IMR-90 (cell line): ENCODE results near the gene FARP1. TPM values are rescaled to one million over a fixed set of nuclear protein-coding genes. Genes with fewer than 3 reads are reported as not detected.
A peak's percentile ranks its signal among the peaks of the same experiment; 100 is the strongest.

ENCODE experiments used
- ATAC-seq: fragments of 200-7000 bp; cut with Tn5 transposase; 2 replicates; pipeline ENCODE4 v1.9.1; 2020; ENCODE audit warnings: low read depth, mild to moderate bottlenecking, moderate library complexity
- BruUV-seq: library from RNA; stranded (reverse); fragments of 400-500 nt; replicated peaks from 2 replicates; lab custom pipeline; 2021; lab: Mats Ljungman, UMichigan
- CTCF ChIA-PET: fragments of 300-600 bp; formaldehyde crosslinking; extraction: SDS; loops from one replicate; lab custom pipeline; 2021; ENCODE audit warnings: antibody characterized with exemption; lab: Yijun Ruan, JAX
- POLR2A ChIA-PET: fragments of 300-600 bp; sonication (Branson Sonifier 250); formaldehyde crosslinking; loops from one replicate; lab custom pipeline; 2022; ENCODE audit warnings: antibody characterized with exemption; ENCODE audit not compliant: unreplicated experiment; lab: Charles Lee
- DNase-seq: peaks from one replicate; pipeline ENCODE4 v3.0.0; 2013
- H2AFZ ChIP-seq: replicated peaks from 2 replicates; pipeline ENCODE3; 2013; ENCODE audit warnings: low read length, mild to moderate bottlenecking; ENCODE audit not compliant: poor library complexity
- H2AK5ac ChIP-seq: 2 replicates; pipeline ENCODE4 v1.6.1; 2013; ENCODE audit warnings: low read depth, low read length, inconsistent platforms
- H2AK9ac ChIP-seq: replicated peaks from 2 replicates; pipeline ENCODE3; 2013; ENCODE audit warnings: mild to moderate bottlenecking, low read depth, low read length, moderate library complexity; ENCODE audit not compliant: poor library complexity
- H2BK120ac ChIP-seq: 2 replicates; pipeline ENCODE4 v1.6.1; 2013; ENCODE audit warnings: low read depth, low read length, inconsistent platforms
- H2BK15ac ChIP-seq: 3 replicates; pipeline ENCODE4 v1.6.1; 2013; ENCODE audit warnings: low read depth, low read length, inconsistent platforms
- H2BK20ac ChIP-seq: 2 replicates; pipeline ENCODE4 v1.6.1; 2013; ENCODE audit warnings: low read depth, mild to moderate bottlenecking, inconsistent platforms, low read length, moderate library complexity
- H2BK5ac ChIP-seq: 2 replicates; pipeline ENCODE4 v1.6.1; 2013; ENCODE audit warnings: mild to moderate bottlenecking, low read depth, low read length, inconsistent platforms; ENCODE audit not compliant: poor library complexity, severe bottlenecking
- H3K14ac ChIP-seq: replicated peaks from 2 replicates; pipeline ENCODE4 v1.6.1; 2013; ENCODE audit warnings: low read depth, low read length, inconsistent platforms
- H3K18ac ChIP-seq: 2 replicates; pipeline ENCODE4 v1.6.1; 2013; ENCODE audit warnings: low read depth, low read length, control low read depth
- H3K23ac ChIP-seq: 2 replicates; pipeline ENCODE4 v1.6.1; 2013; ENCODE audit warnings: low read depth, low read length, inconsistent platforms
- H3K27ac ChIP-seq: 2 replicates; pipeline ENCODE4 v1.5.1; 2013; ENCODE audit warnings: mild to moderate bottlenecking, control low read depth, low read length; ENCODE audit not compliant: insufficient read depth
- H3K27me3 ChIP-seq: 2 replicates; pipeline ENCODE4 v1.6.1; 2013; ENCODE audit warnings: low read length; ENCODE audit not compliant: control insufficient read depth, insufficient read depth
- H3K36me3 ChIP-seq: 2 replicates; pipeline ENCODE4 v1.6.1; 2013; ENCODE audit warnings: low read length, mixed read lengths; ENCODE audit not compliant: control insufficient read depth, insufficient read depth
- H3K4ac ChIP-seq: 2 replicates; pipeline ENCODE4 v1.6.1; 2013; ENCODE audit warnings: low read depth, low read length, inconsistent platforms
- H3K4me1 ChIP-seq: 2 replicates; pipeline ENCODE4 v1.6.1; 2013; ENCODE audit warnings: low read length, mixed read lengths; ENCODE audit not compliant: control insufficient read depth, insufficient read depth
- H3K4me2 ChIP-seq: 2 replicates; pipeline ENCODE4 v1.6.1; 2013; ENCODE audit warnings: low read depth, mild to moderate bottlenecking, control low read depth, low read length, moderate library complexity
- H3K4me3 ChIP-seq: 2 replicates; pipeline ENCODE4 v1.5.1; 2013; ENCODE audit warnings: low read depth, mild to moderate bottlenecking, control low read depth, low read length, moderate library complexity; ENCODE audit not compliant: insufficient read depth
- H3K56ac ChIP-seq: 2 replicates; pipeline ENCODE4 v1.6.1; 2013; ENCODE audit warnings: low read length, inconsistent platforms; ENCODE audit not compliant: insufficient read depth; ENCODE audit errors: extremely low read depth
- H3K79me1 ChIP-seq, 2 experiments: 2 replicates each; pipeline ENCODE4 v1.6.1; 2013; ENCODE audit warnings: low read length in 2 of 2, inconsistent platforms in 1 of 2, low read depth in 1 of 2
- H3K9ac ChIP-seq: 2 replicates; pipeline ENCODE4 v1.6.1; 2013; ENCODE audit warnings: low read depth, low read length, control low read depth
- H3K9me1 ChIP-seq: 2 replicates; pipeline ENCODE4 v1.6.1; 2013; ENCODE audit warnings: low read length, inconsistent platforms; ENCODE audit not compliant: insufficient read depth
- H3K9me3 ChIP-seq: 2 replicates; pipeline ENCODE4 v1.6.1; 2013; ENCODE audit warnings: low read length; ENCODE audit not compliant: control insufficient read depth, insufficient read depth
- H4K20me1 ChIP-seq: 2 replicates; pipeline ENCODE4 v1.6.1; 2013; ENCODE audit warnings: low read length, inconsistent platforms; ENCODE audit not compliant: insufficient read depth
- H4K5ac ChIP-seq: 2 replicates; pipeline ENCODE4 v1.6.1; 2013; ENCODE audit warnings: mild to moderate bottlenecking, low read depth, low read length, control low read depth
- H4K8ac ChIP-seq, 2 experiments: 2 replicates each; pipeline ENCODE4 v1.6.1; 2013; ENCODE audit warnings: low read depth in 2 of 2, low read length in 2 of 2, control low read depth in 1 of 2, inconsistent platforms in 1 of 2
- H4K91ac ChIP-seq: 2 replicates; pipeline ENCODE4 v1.6.1; 2013; ENCODE audit warnings: low read depth, low read length, inconsistent platforms; ENCODE audit not compliant: insufficient read depth
- BHLHE40 ChIP-seq: fragments of 150-350 bp; IDR thresholded peaks from 2 replicates; pipeline ENCODE4 v1.6.1; 2016; ENCODE audit warnings: mild to moderate bottlenecking, low read depth, low read length
- CEBPB ChIP-seq: IDR thresholded peaks from 2 replicates; pipeline ENCODE4 v1.6.1; 2012; ENCODE audit warnings: low read depth, low read length, improper control_type of control experiment
- CHD1 ChIP-seq: IDR thresholded peaks from 2 replicates; pipeline ENCODE4 v1.6.1; 2012; ENCODE audit warnings: low read depth, low read length, improper control_type of control experiment
- CTCF ChIP-seq: conservative IDR thresholded peaks from 2 replicates; pipeline ENCODE4 v1.5.1; 2012; ENCODE audit warnings: mild to moderate bottlenecking, low read depth, low read length, improper control_type of control experiment
- FOS ChIP-seq: fragments of 150-350 bp; IDR thresholded peaks from 2 replicates; pipeline ENCODE4 v1.6.1; 2016; ENCODE audit warnings: low read depth, low read length
- MAFK ChIP-seq: IDR thresholded peaks from 2 replicates; pipeline ENCODE4 v1.6.1; 2012; ENCODE audit warnings: low read depth, low read length, improper control_type of control experiment
- MAZ ChIP-seq: IDR thresholded peaks from 2 replicates; pipeline ENCODE4 v1.6.1; 2012; ENCODE audit warnings: low read depth, mild to moderate bottlenecking, low read length, improper control_type of control experiment, moderate library complexity, borderline replicate concordance
- MXI1 ChIP-seq: IDR thresholded peaks from 2 replicates; pipeline ENCODE4 v1.6.1; 2012; ENCODE audit warnings: low read depth, mild to moderate bottlenecking, low read length, moderate library complexity, borderline replicate concordance
- NFE2L2 ChIP-seq: fragments of 150-350 bp; IDR thresholded peaks from 2 replicates; pipeline ENCODE4 v1.6.1; 2016; ENCODE audit warnings: low read depth, mild to moderate bottlenecking, low read length
- POLR2A ChIP-seq: IDR thresholded peaks from 2 replicates; pipeline ENCODE4 v1.6.1; 2012; ENCODE audit warnings: mild to moderate bottlenecking, low read depth, low read length
- RAD21 ChIP-seq: IDR thresholded peaks from 2 replicates; pipeline ENCODE4 v1.6.1; 2012; ENCODE audit warnings: low read length, improper control_type of control experiment
- RCOR1 ChIP-seq: IDR thresholded peaks from 2 replicates; pipeline ENCODE4 v1.6.1; 2012; ENCODE audit warnings: mild to moderate bottlenecking, low read length, improper control_type of control experiment; ENCODE audit not compliant: insufficient replicate concordance
- RFX5 ChIP-seq: IDR thresholded peaks from 2 replicates; pipeline ENCODE4 v1.8.0; 2012; ENCODE audit warnings: low read depth, mild to moderate bottlenecking, low read length, moderate library complexity
- SMC3 ChIP-seq: fragments of 150-350 bp; IDR thresholded peaks from 2 replicates; pipeline ENCODE4 v1.6.1; 2016; ENCODE audit warnings: low read depth, mild to moderate bottlenecking, antibody characterized with exemption, low read length, moderate library complexity
- WGBS, 2 experiments: methylation state at CpG; one replicate each; pipeline versions ENCODE4 v1.1.5 to v1.1.7; 2013; ENCODE audit warnings: missing lambda C conversion rate in 2 of 2; ENCODE audit not compliant: insufficient read length in 1 of 2; ENCODE audit errors: extremely low coverage in 2 of 2; 5-methylcytosine and 5-hydroxymethylcytosine counted together
- dilution Hi-C: fragments of 300-500 bp; cut with HindIII; formaldehyde crosslinking; loops from one replicate; pipeline ENCODE4 v1.14.3; 2018; ENCODE audit warnings: low sequenced_read_pairs; ENCODE audit not compliant: unreplicated experiment
- in situ Hi-C: fragments of 300-500 bp; cut with MboI; formaldehyde crosslinking; loops from 3 replicates; pipeline ENCODE4 v1.14.3; 2019; ENCODE audit warnings: low sequenced_read_pairs, inconsistent platforms, mixed read lengths
- intact Hi-C: fragments of 100-400 bp; cut with micrococcal nuclease; formaldehyde crosslinking; loops from 2 replicates; pipeline ENCODE4 v1.10.0; 2022
- polyA plus RNA-seq, 3 experiments: library from polyadenylated mRNA; depleted of rRNA; stranded (reverse); fragments of >200 nt; gene quantifications; 2 replicates each; pipeline ENCODE4 v1.2.3, GENCODE V29; 2012; ENCODE audit warnings: low replicate concordance in 1 of 3
- total RNA-seq: library from RNA; depleted of rRNA; stranded (reverse); fragments of >200 nt; gene quantifications from 2 replicates; pipeline ENCODE4 v1.2.3, GENCODE V29; 2012
- TF ChIP-seq, protein P1 (sequence below): fragments of 150-350 bp; IDR thresholded peaks from 2 replicates; pipeline ENCODE4 v1.6.1; 2016; ENCODE audit warnings: low read depth, mild to moderate bottlenecking, low read length, moderate library complexity, borderline replicate concordance
- TF ChIP-seq, protein P2 (sequence below): fragments of 150-350 bp; IDR thresholded peaks from 2 replicates; pipeline ENCODE4 v1.6.1; 2017; ENCODE audit warnings: mild to moderate bottlenecking, antibody characterized with exemption, low read length, low read depth

Gene FARP1
- total and polyA plus RNA-seq, 2 of the 4 experiments (the other 2 are of a cell fraction): 39.6 to 57.0 TPM

DNA sequence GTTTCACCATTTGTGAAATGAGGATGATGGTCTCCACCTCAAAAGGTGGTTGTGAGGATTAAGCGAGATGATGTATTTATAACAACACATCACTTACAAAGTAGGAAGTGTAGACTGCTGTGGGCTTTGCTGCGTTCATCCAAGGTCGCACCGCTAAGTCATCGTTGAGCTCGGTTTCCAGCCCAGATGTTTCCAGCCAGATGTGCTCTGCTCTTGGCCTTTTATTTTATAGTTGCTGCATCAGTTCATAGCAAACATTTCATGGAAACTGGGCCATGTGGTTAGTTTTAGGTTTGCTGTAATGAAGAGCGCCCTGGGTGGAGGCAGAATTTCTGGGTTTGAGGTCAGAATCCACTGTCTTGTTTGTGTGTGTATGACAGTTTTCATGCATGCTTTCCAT lies 110.6 kb downstream of the FARP1 start:
- Histone ChIP-seq H2BK15ac (peak overlapping the region; percentile 40; the same call in 1 of the 3 replicates), H3K4ac (peak overlapping the region; percentile 87), H4K5ac (no peak overlapping the region), H3K4me3 (no peak overlapping the region), H3K18ac (peak overlapping the region; percentile 22), H2BK120ac (peak overlapping the region; percentile 85), H3K36me3 (no peaks in the 10 kb centered on the region), H2AFZ (no peak overlapping the region), H2AK9ac (peak overlapping the region; percentile 5), H3K23ac (peak overlapping the region; percentile 71), H3K56ac (no peak overlapping the region), H3K27me3 (no peaks in the 10 kb centered on the region), H3K4me1 (peaks cover 17% of the 10 kb centered on the region), H3K79me1 (peaks cover 39 to 77% of the 10 kb centered on the region in 2 experiments), H4K20me1 (peaks cover 21% of the 10 kb centered on the region; the same call in 1 of the 2 replicates), H2BK5ac (peak overlapping the region; percentile 69), H4K8ac (peak overlapping the region in 1 of 2 experiments; percentile 14; a peak in 2 of 4 replicates), H3K9me1 (peaks cover 24% of the 10 kb centered on the region), H2BK20ac (peak overlapping the region; percentile 72; the same call in 1 of the 2 replicates), H3K9ac (no peak overlapping the region), H4K91ac (peak overlapping the region; percentile 40), H3K14ac (peak overlapping the region; percentile 51), H2AK5ac (peak overlapping the region; percentile 71), H3K27ac (peak overlapping the region; percentile 61), H3K4me2 (peak overlapping the region; percentile 45), H3K9me3 (no peaks in the 10 kb centered on the region)
- BruUV-seq: no TSS peak
- TF ChIP-seq, protein P1, sequence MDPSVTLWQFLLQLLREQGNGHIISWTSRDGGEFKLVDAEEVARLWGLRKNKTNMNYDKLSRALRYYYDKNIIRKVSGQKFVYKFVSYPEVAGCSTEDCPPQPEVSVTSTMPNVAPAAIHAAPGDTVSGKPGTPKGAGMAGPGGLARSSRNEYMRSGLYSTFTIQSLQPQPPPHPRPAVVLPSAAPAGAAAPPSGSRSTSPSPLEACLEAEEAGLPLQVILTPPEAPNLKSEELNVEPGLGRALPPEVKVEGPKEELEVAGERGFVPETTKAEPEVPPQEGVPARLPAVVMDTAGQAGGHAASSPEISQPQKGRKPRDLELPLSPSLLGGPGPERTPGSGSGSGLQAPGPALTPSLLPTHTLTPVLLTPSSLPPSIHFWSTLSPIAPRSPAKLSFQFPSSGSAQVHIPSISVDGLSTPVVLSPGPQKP: no peak
- TF ChIP-seq NFE2L2 (no peak), RCOR1 (no peak), CEBPB (no peak), CTCF (no peak), RAD21 (no peak), MXI1 (no peak), CHD1 (no peak), SMC3 (no peak), POLR2A (no peak), RFX5 (no peak), FOS (no peak), MAFK (no peak), MAZ (no peak), BHLHE40 (no peak)
- TF ChIP-seq, protein P2, sequence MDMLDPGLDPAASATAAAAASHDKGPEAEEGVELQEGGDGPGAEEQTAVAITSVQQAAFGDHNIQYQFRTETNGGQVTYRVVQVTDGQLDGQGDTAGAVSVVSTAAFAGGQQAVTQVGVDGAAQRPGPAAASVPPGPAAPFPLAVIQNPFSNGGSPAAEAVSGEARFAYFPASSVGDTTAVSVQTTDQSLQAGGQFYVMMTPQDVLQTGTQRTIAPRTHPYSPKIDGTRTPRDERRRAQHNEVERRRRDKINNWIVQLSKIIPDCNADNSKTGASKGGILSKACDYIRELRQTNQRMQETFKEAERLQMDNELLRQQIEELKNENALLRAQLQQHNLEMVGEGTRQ: no peak
- ChIA-PET POLR2A (no interaction called here), CTCF (no interaction called here)
- no CpG with 5 or more reads among the region's 7 CpGs for WGBS, 2 experiments
- in situ Hi-C loops (no loop called here), intact Hi-C loops (loop anchor here (10.0 kb wide), 1 partner anchor 109 kb away; the partner anchor contains the start of gene FARP1), dilution Hi-C loops (no loop called here)
- ATAC-seq (no peak; the same call in 1 of the 2 replicates), DNase-seq (no peak)
